Right lobe of liver (tissue), 6 donors: ENCODE measurements around the gene VWA5B1. TPM values are rescaled to one million over a fixed set of nuclear protein-coding genes. Genes with fewer than 3 reads are reported as not detected.
"Not testable (repeated sequence)": the region's sequence is repeated elsewhere in the genome, so short reads cannot be mapped to it uniquely, and the experiment has no call there.

Experiments
- ATAC-seq, 4 donors: fragments of 200-7000 bp; cut with Tn5 transposase; one replicate each; pipeline ENCODE4 v1.9.1; 2020; ENCODE audit warnings: mild to moderate bottlenecking in 4 of 4, moderate library complexity in 4 of 4
- DNase-seq, 3 donors: peaks; one replicate each; pipeline ENCODE4 v3.0.0-alpha.2; 2020
- H3K27ac ChIP-seq, 3 donors: fragments of 200-600 bp; one replicate each; pipeline ENCODE4 v1.8.0; 2022
- H3K27me3 ChIP-seq, 2 donors: fragments of 200-600 bp; one replicate each; pipeline ENCODE4 v1.8.0; 2022
- H3K36me3 ChIP-seq, 4 donors: fragments of 200-600 bp; sonication (generic) in 1 of 4; one replicate each; pipeline versions ENCODE4 v1.5.1 to v1.8.0; 2017 to 2022; ENCODE audit warnings: control low read depth in 1 of 4
- H3K4me1 ChIP-seq, 4 donors: fragments of 200-600 bp; sonication (generic) in 1 of 4; one replicate each; pipeline versions ENCODE4 v1.5.1 to v1.8.0; 2017 to 2022; ENCODE audit warnings: control low read depth in 1 of 4
- H3K4me3 ChIP-seq, 3 donors: fragments of 200-600 bp; one replicate each; pipeline ENCODE4 v1.8.0; 2022
- H3K9me3 ChIP-seq, 4 donors: fragments of 200-600 bp; sonication (generic) in 1 of 4; one replicate each; pipeline versions ENCODE4 v1.5.1 to v1.8.0; 2017 to 2022; ENCODE audit warnings: control low read depth in 1 of 4
- CTCF ChIP-seq, 4 donors: fragments of 200-600 bp in 3 of 4; fragments of 450-650 bp in 1 of 4; IDR thresholded peaks; one replicate each; pipeline versions ENCODE4 v1.5.1 to v1.8.0; 2016 to 2022; ENCODE audit warnings: antibody characterized with exemption in 4 of 4, mild to moderate bottlenecking in 2 of 4
- POLR2A ChIP-seq: fragments of 450-650 bp; IDR thresholded peaks from one replicate; pipeline ENCODE4 v1.6.1; 2017; ENCODE audit warnings: antibody characterized with exemption, mild to moderate bottlenecking
- WGBS: methylation state at CpG from one replicate; pipeline ENCODE4 v1.1.6; 2018; ENCODE audit warnings: low coverage, low lambda C conversion rate; ENCODE audit not compliant: insufficient coverage; ENCODE audit errors: missing lambda C conversion rate; 5-methylcytosine and 5-hydroxymethylcytosine counted together
- intact Hi-C, 2 donors: fragments of 100-400 bp; cut with DNase I; formaldehyde crosslinking; loops; one replicate each; pipeline versions ENCODE4 v1.11.2 to v1.14.1; 2022
- total RNA-seq, 6 experiments: library from RNA; depleted of rRNA in 2 of 6; stranded (reverse); fragments of >200 nt in 2 of 6; fragmentation: NEBNext Ultra II Directional in 3 of 6; extraction: Animal tissue kit (Norgen Biotek cat#: 25700) in 3 of 6; gene quantifications; one replicate each; pipeline versions ENCODE4 v1.1.0 to v1.2.4, GENCODE V29; 2016 to 2023
- donor health status: DM: no; HTN: yes; CAD: no.
- donor health status: DM: no; HTN: no; CAD: no.
- donor health status: DM: no; HTN: no; CAD: no.
- donor health status: DM: no; HTN: yes; CAD: no.
- donor health status: DM: no; HTN: yes; CAD: no.

Gene VWA5B1
- total RNA-seq, 6 experiments from 2014 or later = not detected

- ATAC-seq = no peak
- no peak for DNase-seq
- no CpG with 5 or more reads among the region's 2 CpGs for WGBS
- Histone ChIP-seq H3K27me3 (no peaks in the 10 kb centered on the region), H3K9me3 (no peaks in the 10 kb centered on the region), H3K4me3 (no peak overlapping the region), H3K4me1 (no peaks in the 10 kb centered on the region), H3K27ac (no peak overlapping the region), H3K36me3 (no peaks in the 10 kb centered on the region)
- intact Hi-C loops = no loop called here
- TF ChIP-seq POLR2A (no peak), CTCF (IDR thresholded peaks at IDR 0.05) (no peak)
These were observed 6.6 kb upstream of the VWA5B1 start for GRCh38 chr1:20284046-20284445.

DNA sequence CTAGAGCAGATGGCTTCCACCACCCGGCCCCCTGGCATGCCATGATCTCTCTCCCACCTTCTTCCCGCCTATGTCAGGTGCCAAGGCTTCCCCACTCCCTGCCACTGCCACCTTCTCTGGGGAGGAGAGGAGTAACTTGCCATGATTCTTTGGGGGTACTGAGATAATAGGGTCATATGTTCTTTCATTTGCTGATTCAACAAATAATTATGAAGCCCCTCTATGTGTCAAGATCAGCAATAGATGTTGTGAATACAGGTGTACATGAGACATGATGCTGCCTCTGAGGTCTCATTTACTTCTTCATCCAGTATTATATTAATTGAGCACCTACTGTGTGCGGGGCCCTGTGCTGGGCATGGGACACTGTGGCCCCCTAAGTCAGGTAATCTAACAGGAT is 6.0 kb upstream of the VWA5B1 start:
- H3K4me1 ChIP-seq = no peaks in the 10 kb centered on the region
- no peak for TF ChIP-seq CTCF (IDR thresholded peaks at IDR 0.05)
- TF ChIP-seq POLR2A = no peak

GRCh38 chr1:20285510-20285909 is 5.2 kb upstream of the VWA5B1 start:
- no peaks in the 10 kb centered on the region for H3K27me3 ChIP-seq
- no peaks in the 10 kb centered on the region for H3K36me3 ChIP-seq
- ATAC-seq (no peak), DNase-seq (no peak)
- intact Hi-C loops = no loop called here
- no peak overlapping the region for H3K4me3 ChIP-seq
- no peak overlapping the region for H3K27ac ChIP-seq
- H3K4me1 ChIP-seq = no peaks in the 10 kb centered on the region
- WGBS = 47% methylated on average over 3 of the region's 3 CpGs
- no peaks in the 10 kb centered on the region for H3K9me3 ChIP-seq
- TF ChIP-seq CTCF (IDR thresholded peaks at IDR 0.05) (no peak), POLR2A (no peak)

More for the DNA sequence above, 6.0 kb upstream of the VWA5B1 start:
- no peak overlapping the region for H3K4me3 ChIP-seq
- no peak overlapping the region for H3K27ac ChIP-seq
- no peak for ATAC-seq
- 67% methylated on average over 3 of the region's 3 CpGs for WGBS
- no peaks in the 10 kb centered on the region for H3K36me3 ChIP-seq
- no peaks in the 10 kb centered on the region for H3K9me3 ChIP-seq
- no peaks in the 10 kb centered on the region for H3K27me3 ChIP-seq
- intact Hi-C loops = no loop called here
- no peak for DNase-seq

- H3K9me3 ChIP-seq, H3K4me1 ChIP-seq, intact Hi-C loops, H3K27ac ChIP-seq, H3K27me3 ChIP-seq, DNase-seq, H3K4me3 ChIP-seq, ATAC-seq, H3K36me3 ChIP-seq: not testable (repeated sequence)
- WGBS = 74% methylated on average over 3 of the region's 3 CpGs
These were observed 3.0 kb upstream of the VWA5B1 start for GRCh38 chr1:20287696-20288095.

- intact Hi-C loops = no loop called here
- no peaks in the 10 kb centered on the region for H3K9me3 ChIP-seq
- TF ChIP-seq CTCF (IDR thresholded peaks at IDR 0.05) (no peak), POLR2A (no peak)
- H3K36me3 ChIP-seq = no peaks in the 10 kb centered on the region
- no peaks in the 10 kb centered on the region for H3K27me3 ChIP-seq
- H3K4me1 ChIP-seq = no peaks in the 10 kb centered on the region
- no peak for ATAC-seq
- 4% methylated on average over 18 of the region's 20 CpGs for WGBS
- no peak for DNase-seq
- no peak overlapping the region for H3K4me3 ChIP-seq
- H3K27ac ChIP-seq = no peak overlapping the region
These were observed 990 bp downstream of the VWA5B1 start for GRCh38 chr1:20291645-20292084.
